Calu3 (cell line): ENCODE measurements around the gene MYLK. TPM values are rescaled to one million over a fixed set of nuclear protein-coding genes. Genes with fewer than 3 reads are reported as not detected.

Source experiments
- BruUV-seq: library from RNA; stranded (reverse); fragments of 400-500 nt; replicated peaks from 2 replicates; lab custom pipeline; 2021; lab: Mats Ljungman, UMichigan
- CTCF ChIA-PET: fragments of 300-600 bp; sonication (Branson Sonifier 250); formaldehyde crosslinking; loops from one replicate; lab custom pipeline; 2022; ENCODE audit warnings: antibody characterized with exemption; lab: Charles Lee
- DNase-seq: peaks from one replicate; pipeline ENCODE4 v3.0.0; 2022
- H3K27ac Mint-ChIP-seq: one replicate; pipeline ENCODE4 v1.8.0; 2022; ENCODE audit warnings: mixed read lengths; ENCODE audit not compliant: unreplicated experiment
- H3K27me3 Mint-ChIP-seq: one replicate; pipeline ENCODE4 v1.8.0; 2022; ENCODE audit warnings: mixed read lengths; ENCODE audit not compliant: unreplicated experiment
- H3K36me3 Mint-ChIP-seq: one replicate; pipeline ENCODE4 v1.8.0; 2022; ENCODE audit warnings: mild to moderate bottlenecking, moderate library complexity, mixed read lengths; ENCODE audit not compliant: insufficient read depth, unreplicated experiment
- H3K4me1 Mint-ChIP-seq: one replicate; pipeline ENCODE4 v1.8.0; 2022; ENCODE audit warnings: mild to moderate bottlenecking, low read depth, mixed read lengths; ENCODE audit not compliant: unreplicated experiment
- H3K4me3 Mint-ChIP-seq: one replicate; pipeline ENCODE4 v1.8.0; 2022; ENCODE audit warnings: mild to moderate bottlenecking, low read depth, moderate library complexity, mixed read lengths; ENCODE audit not compliant: unreplicated experiment
- H3K9me3 Mint-ChIP-seq: one replicate; pipeline ENCODE4 v1.8.0; 2022; ENCODE audit warnings: low read depth, mixed read lengths; ENCODE audit not compliant: unreplicated experiment
- CTCF ChIP-seq: fragments of 200-600 bp; IDR thresholded peaks from one replicate; pipeline ENCODE4 v1.8.0; 2022; ENCODE audit warnings: antibody characterized with exemption; ENCODE audit not compliant: unreplicated experiment
- intact Hi-C: fragments of 100-400 bp; cut with micrococcal nuclease; formaldehyde crosslinking; loops from one replicate; pipeline ENCODE4 v1.10.0; 2022; ENCODE audit not compliant: unreplicated experiment
- total RNA-seq: library from RNA; stranded (reverse); gene quantifications from 2 replicates; pipeline ENCODE4 v1.2.3, GENCODE V29; 2022

Gene MYLK
- total RNA-seq, 1 experiment from 2014 or later, result 10.7 TPM

GRCh38 chr3:123584284-123584987, 299.7 kb downstream of the MYLK start:
- intact Hi-C loops, result no loop called here
- H3K9me3 Mint-ChIP-seq, result no peaks in the 10 kb centered on the region
- no peak overlapping the region for H3K4me3 Mint-ChIP-seq
- DNase-seq, result peak; percentile 65
- peaks cover 20% of the 10 kb centered on the region for H3K36me3 Mint-ChIP-seq
- CTCF ChIA-PET, result interaction anchor here (0.6 to 1.5 kb wide), 4 partner anchors 22 to 1222 kb away, joined by 3 to 4 read pairs (median 4); no protein-coding TSS in a partner anchor
- H3K4me1 Mint-ChIP-seq, result peaks cover 8% of the 10 kb centered on the region
- no TSS peak for BruUV-seq
- H3K27ac Mint-ChIP-seq, result no peak overlapping the region
- no peak for TF ChIP-seq CTCF
- H3K27me3 Mint-ChIP-seq, result no peaks in the 10 kb centered on the region

DNA sequence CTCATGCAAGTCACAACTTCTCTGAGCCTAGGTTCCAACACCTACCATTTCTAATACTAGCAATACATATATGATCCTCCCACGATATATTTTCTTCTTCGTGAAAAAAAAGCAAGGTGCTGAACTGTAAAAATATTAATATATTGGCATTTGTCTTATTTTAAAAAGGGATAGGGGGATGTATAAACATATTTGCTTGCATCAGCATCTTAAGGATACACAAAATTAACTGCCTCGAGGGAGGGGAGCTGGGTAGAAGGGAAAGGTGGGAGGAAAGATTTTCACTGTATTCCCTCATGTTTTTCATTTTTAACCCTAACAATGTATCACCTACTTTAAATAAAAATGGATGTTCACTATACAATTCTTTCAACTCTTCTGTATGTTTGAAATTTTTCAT, 300.6 kb downstream of the MYLK start:
- intact Hi-C loops, result no loop called here
- Mint-ChIP-seq H3K4me1 (peaks cover 8% of the 10 kb centered on the region), H3K27ac (no peak overlapping the region), H3K36me3 (peaks cover 20% of the 10 kb centered on the region), H3K27me3 (no peaks in the 10 kb centered on the region), H3K4me3 (no peak overlapping the region), H3K9me3 (no peaks in the 10 kb centered on the region)
- CTCF ChIA-PET, result interaction anchor here (0.7 to 1.5 kb wide), 5 partner anchors 23 to 574 kb away, joined by 3 to 4 read pairs (median 3); no protein-coding TSS in a partner anchor
- BruUV-seq, result TSS peak; percentile 49
- no peak for TF ChIP-seq CTCF
- no peak for DNase-seq

GRCh38 chr3:123582315-123582714, 301.8 kb downstream of the MYLK start:
- DNase-seq, result no peak
- Mint-ChIP-seq H3K9me3 (no peaks in the 10 kb centered on the region), H3K4me3 (no peak overlapping the region), H3K27ac (no peak overlapping the region), H3K4me1 (no peaks in the 10 kb centered on the region), H3K36me3 (peaks cover 20% of the 10 kb centered on the region), H3K27me3 (no peaks in the 10 kb centered on the region)
- TF ChIP-seq CTCF, result no peak
- CTCF ChIA-PET, result interaction anchor here (0.7 to 1.3 kb wide), 2 partner anchors 23 to 141 kb away, joined by 3 read pairs; no protein-coding TSS in a partner anchor
- intact Hi-C loops, result no loop called here
- BruUV-seq, result no TSS peak

DNA sequence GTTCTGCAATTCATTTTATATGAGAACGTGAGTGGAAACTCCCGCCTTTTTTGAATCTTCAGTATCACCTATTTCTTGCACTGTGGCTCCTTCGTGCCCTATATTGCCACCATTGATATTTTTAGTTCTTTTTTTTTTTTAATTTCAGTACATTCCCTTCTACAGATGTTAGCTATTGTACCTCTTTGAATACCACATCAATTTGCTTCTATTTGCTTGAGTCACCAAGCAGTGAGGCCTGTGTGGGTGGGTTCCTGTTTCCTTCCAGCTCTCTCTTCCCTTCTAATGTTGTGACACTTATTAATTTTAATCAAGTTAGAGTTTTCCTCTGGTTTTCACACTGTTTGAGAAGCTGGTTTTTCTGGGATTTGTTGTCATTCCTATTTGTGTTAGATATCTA, 308.0 kb downstream of the MYLK start:
- Mint-ChIP-seq H3K4me3 (no peak overlapping the region), H3K27me3 (no peaks in the 10 kb centered on the region), H3K27ac (no peak overlapping the region), H3K36me3 (peaks cover 21% of the 10 kb centered on the region), H3K4me1 (peaks cover 6% of the 10 kb centered on the region), H3K9me3 (no peaks in the 10 kb centered on the region)
- no peak for TF ChIP-seq CTCF
- CTCF ChIA-PET, result no interaction called here
- intact Hi-C loops, result no loop called here
- no peak for DNase-seq
- no TSS peak for BruUV-seq
